ENCODE measurements around the gene TBC1D14. TPM values are rescaled to one million over a fixed set of nuclear protein-coding genes. Genes with fewer than 3 reads are reported as not detected.

TBC1D14 gene
- total RNA-seq, 1 donor from 2014 or later = 37.1 TPM

DNA sequence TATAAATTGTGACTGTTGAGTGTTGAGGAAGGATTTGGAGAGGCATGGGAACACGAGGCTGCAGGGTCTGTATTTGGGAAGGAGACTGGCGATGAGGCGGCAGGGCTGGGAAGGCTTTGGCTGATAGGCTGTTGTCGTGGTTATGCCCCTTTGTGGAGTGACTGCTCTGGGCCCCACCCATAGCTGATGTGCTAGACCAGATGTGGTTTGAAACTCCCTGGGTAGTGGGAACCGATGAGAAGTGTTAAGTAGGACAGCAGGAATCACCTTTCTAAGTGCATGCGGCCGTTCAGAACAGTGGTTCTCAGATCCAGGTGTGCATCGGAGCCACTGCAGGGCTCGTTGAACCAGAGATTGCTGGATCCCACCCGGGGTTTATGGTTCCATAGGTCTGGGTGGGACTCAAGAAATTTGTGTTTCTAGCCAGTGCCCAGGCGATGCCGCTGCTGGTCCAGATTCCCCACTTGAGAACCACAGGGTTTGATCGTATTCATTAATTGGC lies 42.3 kb downstream of the TBC1D14 start:
- DNase-seq (ENCODE audit: low spot score) = no peak

- peak; percentile 82 for DNase-seq (ENCODE audit: low spot score)
Measured at GRCh38 chr4:6953751-6954380, 44.2 kb downstream of the TBC1D14 start.

- no peak for DNase-seq (ENCODE audit: low spot score)
Measured at GRCh38 chr4:6955261-6955911, 45.8 kb downstream of the TBC1D14 start.

GRCh38 chr4:6956087-6956433 lies 46.4 kb downstream of the TBC1D14 start:
- DNase-seq (ENCODE audit: low spot score) = no peak

DNA sequence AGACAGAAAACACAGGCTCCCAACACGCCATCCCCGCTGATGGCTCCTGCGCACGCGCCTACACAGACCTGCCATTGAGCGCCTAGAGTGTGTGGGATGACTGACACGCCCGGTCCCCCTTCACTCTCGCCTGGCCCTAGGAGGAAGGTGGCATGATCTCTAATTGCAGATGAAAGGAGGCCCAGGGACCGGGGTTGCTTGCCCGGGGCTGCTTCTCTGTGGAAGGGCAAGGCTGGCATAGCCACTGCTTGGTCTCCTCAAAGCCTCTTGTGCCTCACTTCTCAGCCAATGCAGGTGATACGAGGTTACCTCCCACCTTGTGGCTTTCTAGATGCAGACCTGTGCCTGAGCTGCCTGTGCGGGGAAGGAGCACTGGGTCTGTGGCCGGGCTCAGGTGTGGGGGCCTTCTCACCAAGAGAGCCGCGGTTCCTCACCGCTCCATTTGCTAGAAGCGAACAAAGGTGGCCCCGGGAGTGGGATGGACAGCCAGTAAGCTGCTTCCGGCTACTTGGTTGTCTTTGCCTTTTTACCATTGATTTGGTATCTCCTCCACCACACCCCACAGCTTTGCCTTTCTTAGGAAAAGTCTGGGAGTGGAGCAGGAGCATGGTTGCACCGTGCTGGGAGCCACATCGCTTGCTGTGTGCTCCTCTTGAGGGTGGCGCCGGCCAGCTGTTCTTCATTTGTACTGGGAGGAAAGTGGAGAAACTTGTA lies 47.0 kb downstream of the TBC1D14 start:
- no peak for DNase-seq (ENCODE audit: low spot score)

DNA sequence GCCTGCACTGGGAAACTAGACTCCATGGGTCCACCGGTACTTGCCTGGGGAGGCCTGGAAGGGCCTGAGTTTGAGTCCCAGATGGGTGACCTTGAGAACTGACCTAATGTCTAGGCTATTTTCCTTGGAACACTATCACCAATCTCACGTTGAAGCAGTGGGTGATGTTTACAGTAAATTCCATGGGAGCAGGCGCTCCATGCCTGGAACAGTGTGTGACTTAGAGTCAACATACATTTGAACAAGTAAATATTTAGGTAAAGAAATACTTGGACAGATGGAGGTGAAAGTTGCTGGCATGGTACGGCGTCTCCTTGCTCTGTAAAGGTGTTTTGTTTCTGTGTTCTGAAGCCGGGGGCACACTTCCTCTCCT lies 47.5 kb downstream of the TBC1D14 start:
- no peak for DNase-seq (ENCODE audit: low spot score)

- no peak for DNase-seq (ENCODE audit: low spot score)
Measured at GRCh38 chr4:6957994-6958393, 48.4 kb downstream of the TBC1D14 start.

- no peak for DNase-seq (ENCODE audit: low spot score)
Measured at GRCh38 chr4:6959261-6959660, 49.6 kb downstream of the TBC1D14 start.

DNA sequence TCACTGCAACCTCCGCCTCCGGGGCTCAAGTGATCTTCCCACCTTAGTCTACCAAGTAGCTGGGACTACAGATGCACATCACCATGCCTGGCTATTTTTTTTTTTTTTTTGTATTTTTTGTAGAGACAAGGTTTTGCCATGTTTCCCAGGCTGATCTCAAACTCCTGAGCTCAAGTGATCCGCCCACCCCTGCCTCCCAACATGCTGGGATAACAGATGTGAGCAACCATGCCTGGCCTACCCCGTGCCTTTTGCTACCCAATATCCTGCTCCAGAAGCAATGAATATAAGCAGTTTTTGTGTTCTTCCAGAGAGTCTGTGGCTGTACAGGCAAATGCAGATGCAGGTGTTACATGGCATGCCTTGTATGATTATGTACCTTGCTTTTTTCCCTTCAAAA lies 50.5 kb downstream of the TBC1D14 start:
- no peak for DNase-seq (ENCODE audit: low spot score)

DNA sequence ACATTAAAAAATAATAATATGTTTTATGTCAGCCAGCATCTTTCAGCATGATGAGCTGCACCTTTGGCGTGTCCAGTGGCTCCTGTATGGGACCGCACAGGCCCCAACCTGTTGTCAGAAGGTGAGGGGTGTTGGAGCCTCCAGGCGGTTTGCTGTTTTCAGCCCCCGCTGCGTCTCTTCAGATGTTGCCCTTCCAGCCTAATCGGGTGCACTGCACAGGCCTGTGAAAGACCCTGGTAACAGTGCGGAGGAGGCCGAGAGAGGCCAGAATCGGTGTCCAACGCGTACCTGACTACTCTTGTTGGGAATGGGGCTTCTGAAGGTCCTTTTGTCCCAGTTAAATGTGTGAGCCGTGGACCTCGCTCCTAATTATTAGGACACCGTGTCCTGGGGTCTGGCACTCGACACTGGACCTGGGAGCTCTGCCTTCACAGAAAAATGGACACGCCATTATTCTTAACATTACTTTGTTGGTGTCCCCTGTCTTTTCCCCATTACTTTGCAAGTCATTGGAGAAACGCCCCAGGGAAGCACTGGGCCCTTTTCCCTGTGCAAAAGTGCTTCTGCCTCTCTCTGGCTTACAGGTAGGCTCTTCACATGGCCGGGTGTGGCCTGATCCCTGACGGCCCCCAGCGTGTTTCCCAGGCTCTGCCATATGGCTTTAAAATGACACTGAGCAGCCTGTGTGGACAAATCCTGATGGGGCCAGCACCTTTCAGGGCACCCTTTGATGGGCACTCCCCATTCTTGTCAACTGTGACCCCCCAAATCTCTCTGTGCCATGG lies 51.2 kb downstream of the TBC1D14 start:
- no peak for DNase-seq (ENCODE audit: low spot score)

- DNase-seq (ENCODE audit: low spot score) = no peak
Measured at GRCh38 chr4:6961496-6962210, 52.0 kb downstream of the TBC1D14 start.

- no peak for DNase-seq (ENCODE audit: low spot score)
Measured at GRCh38 chr4:6962211-6963041, 52.8 kb downstream of the TBC1D14 start.

DNA sequence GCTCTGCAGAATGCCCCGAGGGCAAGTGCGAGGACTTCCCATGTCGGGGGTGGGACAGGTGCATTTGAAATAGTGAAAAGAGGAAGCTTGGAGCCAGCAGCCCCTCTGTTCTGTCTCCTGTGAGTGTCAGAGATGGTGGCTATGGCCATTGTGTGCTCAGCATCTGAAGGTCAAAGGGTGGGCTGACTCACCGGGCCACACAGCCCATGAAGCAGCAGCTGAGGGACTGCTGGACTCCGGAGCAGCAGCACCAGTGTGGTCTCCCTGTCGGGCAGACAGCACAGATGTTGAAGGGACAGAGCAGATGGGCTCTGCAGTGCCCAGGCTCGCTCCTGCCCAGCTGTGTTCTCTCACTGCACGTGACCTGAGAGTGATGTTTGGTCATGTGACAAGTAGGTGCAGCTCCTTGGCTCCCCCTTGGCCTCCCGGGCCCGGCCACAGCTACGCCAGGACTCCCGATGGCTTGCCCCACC lies 53.5 kb downstream of the TBC1D14 start:
- DNase-seq (ENCODE audit: low spot score) = no peak

- no peak for DNase-seq (ENCODE audit: low spot score)
Measured at GRCh38 chr4:6964858-6965257, 55.2 kb downstream of the TBC1D14 start.

GRCh38 chr4:6965329-6965728 lies 55.7 kb downstream of the TBC1D14 start:
- DNase-seq (ENCODE audit: low spot score) = no peak

DNA sequence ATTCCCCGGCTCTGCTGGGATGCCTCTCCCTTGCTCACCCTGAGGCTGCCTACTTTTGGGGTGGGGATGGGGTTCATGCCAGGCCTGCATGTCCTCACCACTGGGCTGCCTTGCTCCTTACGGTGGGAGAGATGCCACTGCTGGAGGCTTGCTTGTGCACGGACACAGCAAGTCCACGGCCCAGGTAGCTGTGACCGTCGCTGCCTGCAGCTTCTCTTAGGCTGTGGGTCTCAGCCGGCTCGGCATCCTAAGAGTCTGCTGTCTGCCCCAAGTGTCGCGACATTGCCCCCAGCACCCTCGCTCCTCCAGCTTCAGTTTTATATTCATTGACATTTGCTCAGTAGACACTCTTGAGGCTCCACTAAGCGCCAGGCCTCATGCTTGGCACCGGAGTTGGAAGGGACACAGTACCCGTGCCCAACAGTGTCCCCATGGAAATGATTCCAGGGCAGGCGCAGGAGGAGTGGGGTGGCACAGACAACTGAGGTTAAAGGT lies 58.3 kb downstream of the TBC1D14 start:
- DNase-seq (ENCODE audit: low spot score) = no peak

DNA sequence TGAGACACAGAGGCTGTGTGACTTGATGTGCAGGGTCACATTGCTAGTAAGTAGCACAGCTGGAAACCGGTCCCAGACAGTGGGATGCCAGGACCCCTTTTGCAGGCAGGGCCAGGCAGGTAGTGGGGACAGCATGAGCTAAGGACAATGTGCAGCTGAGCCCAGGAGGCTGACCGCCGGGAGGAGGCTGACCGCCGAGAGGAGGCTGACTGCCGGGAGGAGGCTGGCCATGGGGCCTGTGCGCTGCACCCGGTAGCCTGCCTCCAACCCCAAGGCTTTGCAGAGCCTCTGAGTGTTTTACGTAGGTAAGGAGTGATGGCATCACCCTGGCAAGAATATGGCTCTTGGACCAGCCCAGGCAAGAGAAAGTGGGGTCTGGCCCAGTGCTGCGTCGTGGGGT lies 58.9 kb downstream of the TBC1D14 start:
- no peak for DNase-seq (ENCODE audit: low spot score)

GRCh38 chr4:6969826-6970800 lies 60.5 kb downstream of the TBC1D14 start:
- no peak for DNase-seq (ENCODE audit: low spot score)
